Neural crest cell (in vitro differentiated cells): ENCODE measurements around the gene ST7. TPM values are rescaled to one million over a fixed set of nuclear protein-coding genes. Genes with fewer than 3 reads are reported as not detected.
A peak's percentile ranks its signal among the peaks of the same experiment; 100 is the strongest.

Source experiments
- DNase-seq: peaks from one replicate; pipeline ENCODE4 v3.0.0; 2021; ENCODE audit warnings: low read depth, mixed read lengths, low spot score
- H3K27ac Mint-ChIP-seq: one replicate; pipeline ENCODE4 v1.8.0; 2021; ENCODE audit warnings: mild to moderate bottlenecking, mixed read lengths; ENCODE audit not compliant: unreplicated experiment
- H3K27me3 Mint-ChIP-seq: 2 replicates; pipeline ENCODE4 v1.8.0; 2021; ENCODE audit warnings: low read depth, mild to moderate bottlenecking, mixed read lengths
- H3K36me3 Mint-ChIP-seq: 2 replicates; pipeline ENCODE4 v1.8.0; 2021; ENCODE audit warnings: low read depth, mild to moderate bottlenecking, mixed read lengths
- H3K4me1 Mint-ChIP-seq: 2 replicates; pipeline ENCODE4 v1.8.0; 2021; ENCODE audit warnings: mixed read lengths
- H3K4me3 Mint-ChIP-seq: one replicate; pipeline ENCODE4 v1.8.0; 2021; ENCODE audit warnings: mild to moderate bottlenecking, mixed read lengths
- H3K9me3 Mint-ChIP-seq: 2 replicates; pipeline ENCODE4 v1.8.0; 2021; ENCODE audit warnings: mixed read lengths
- total RNA-seq: library from RNA; stranded (reverse); gene quantifications from 2 replicates; pipeline ENCODE4 v1.2.1, GENCODE V29; 2021
- TF ChIP-seq, protein P1 (sequence below): fragments of 200-600 bp; sonication (generic); conservative IDR thresholded peaks from 2 replicates; pipeline ENCODE4 v1.5.0; 2021; ENCODE audit warnings: antibody characterized with exemption, mild to moderate bottlenecking

Gene ST7
- total RNA-seq, 1 donor from 2014 or later, result 22.4 TPM

GRCh38 chr7:116940689-116941370, 12.5 kb upstream of the ST7 start:
- TF ChIP-seq, protein P1, sequence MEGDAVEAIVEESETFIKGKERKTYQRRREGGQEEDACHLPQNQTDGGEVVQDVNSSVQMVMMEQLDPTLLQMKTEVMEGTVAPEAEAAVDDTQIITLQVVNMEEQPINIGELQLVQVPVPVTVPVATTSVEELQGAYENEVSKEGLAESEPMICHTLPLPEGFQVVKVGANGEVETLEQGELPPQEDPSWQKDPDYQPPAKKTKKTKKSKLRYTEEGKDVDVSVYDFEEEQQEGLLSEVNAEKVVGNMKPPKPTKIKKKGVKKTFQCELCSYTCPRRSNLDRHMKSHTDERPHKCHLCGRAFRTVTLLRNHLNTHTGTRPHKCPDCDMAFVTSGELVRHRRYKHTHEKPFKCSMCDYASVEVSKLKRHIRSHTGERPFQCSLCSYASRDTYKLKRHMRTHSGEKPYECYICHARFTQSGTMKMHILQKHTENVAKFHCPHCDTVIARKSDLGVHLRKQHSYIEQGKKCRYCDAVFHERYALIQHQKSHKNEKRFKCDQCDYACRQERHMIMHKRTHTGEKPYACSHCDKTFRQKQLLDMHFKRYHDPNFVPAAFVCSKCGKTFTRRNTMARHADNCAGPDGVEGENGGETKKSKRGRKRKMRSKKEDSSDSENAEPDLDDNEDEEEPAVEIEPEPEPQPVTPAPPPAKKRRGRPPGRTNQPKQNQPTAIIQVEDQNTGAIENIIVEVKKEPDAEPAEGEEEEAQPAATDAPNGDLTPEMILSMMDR, result no peak
- no peaks in the 10 kb centered on the region for H3K9me3 Mint-ChIP-seq
- no peaks in the 10 kb centered on the region for H3K36me3 Mint-ChIP-seq
- no peak overlapping the region for H3K27ac Mint-ChIP-seq
- no peaks in the 10 kb centered on the region for H3K4me1 Mint-ChIP-seq
- H3K27me3 Mint-ChIP-seq, result no peaks in the 10 kb centered on the region
- DNase-seq, result no peak
- no peak overlapping the region for H3K4me3 Mint-ChIP-seq

GRCh38 chr7:116942504-116942903, 10.8 kb upstream of the ST7 start:
- no peak for DNase-seq
- TF ChIP-seq, protein P1, result no peak
- no peak overlapping the region for H3K27ac Mint-ChIP-seq
- no peaks in the 10 kb centered on the region for H3K9me3 Mint-ChIP-seq
- H3K36me3 Mint-ChIP-seq, result no peaks in the 10 kb centered on the region
- no peak overlapping the region for H3K4me3 Mint-ChIP-seq
- H3K27me3 Mint-ChIP-seq, result no peaks in the 10 kb centered on the region
- no peaks in the 10 kb centered on the region for H3K4me1 Mint-ChIP-seq

DNA sequence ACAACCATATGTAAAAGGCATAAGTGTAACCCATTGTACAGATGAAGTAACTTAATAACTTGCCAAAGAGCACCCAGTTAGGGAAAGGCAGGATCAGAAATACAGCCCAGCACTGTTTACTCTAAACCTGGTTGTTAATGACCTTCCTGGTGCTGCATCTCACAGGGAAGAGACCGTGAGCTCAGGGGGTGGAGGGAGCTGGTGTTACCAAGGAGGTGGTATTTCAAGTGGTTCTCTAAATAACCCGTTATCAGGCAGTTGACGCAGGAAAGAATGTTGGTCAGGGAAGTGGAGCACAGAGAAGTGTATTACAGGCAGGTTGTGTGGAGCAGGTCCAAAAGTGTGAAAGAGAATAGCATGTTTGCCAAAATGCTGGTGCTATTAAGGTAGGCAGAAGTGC, 4.4 kb upstream of the ST7 start:
- Mint-ChIP-seq H3K27ac (no peak overlapping the region), H3K36me3 (no peaks in the 10 kb centered on the region), H3K4me1 (peaks cover 14% of the 10 kb centered on the region), H3K4me3 (peak overlapping the region; percentile 58), H3K27me3 (no peaks in the 10 kb centered on the region), H3K9me3 (no peaks in the 10 kb centered on the region)
- DNase-seq, result no peak
- TF ChIP-seq, protein P1, result no peak

- Mint-ChIP-seq H3K27ac (peak overlapping the region; percentile 22), H3K36me3 (peaks cover 3% of the 10 kb centered on the region), H3K4me3 (no peak overlapping the region), H3K9me3 (no peaks in the 10 kb centered on the region), H3K4me1 (peaks cover 25% of the 10 kb centered on the region), H3K27me3 (no peaks in the 10 kb centered on the region)
- DNase-seq, result no peak
- TF ChIP-seq, protein P1, result no peak
Measured at GRCh38 chr7:116949941-116950801, 3.1 kb upstream of the ST7 start.

DNA sequence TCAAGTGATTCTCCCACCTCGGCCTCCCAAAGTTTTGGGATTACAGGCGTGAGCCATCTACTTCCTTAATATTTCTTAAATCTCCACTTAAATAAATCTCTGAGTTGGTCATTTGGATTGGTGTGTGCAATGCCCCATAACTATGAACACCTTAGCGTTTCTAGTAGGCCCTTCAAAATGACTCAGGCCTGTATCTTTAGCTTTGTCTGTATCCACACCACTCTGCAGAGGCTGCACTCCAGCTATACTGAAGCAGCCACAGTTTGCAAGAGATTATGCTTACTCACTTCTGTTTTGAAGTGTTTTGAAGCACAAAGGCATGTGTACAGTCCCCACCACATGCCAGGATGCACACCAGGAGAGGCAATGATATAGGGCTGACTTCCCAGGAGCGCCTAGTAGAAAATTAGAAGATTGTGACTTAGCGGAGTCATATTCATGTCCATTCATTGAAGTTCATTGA, 2.4 kb upstream of the ST7 start:
- Mint-ChIP-seq H3K27ac (peak overlapping the region; percentile 22), H3K4me1 (peaks cover 30% of the 10 kb centered on the region), H3K36me3 (peaks cover 3% of the 10 kb centered on the region), H3K27me3 (no peaks in the 10 kb centered on the region), H3K9me3 (no peaks in the 10 kb centered on the region), H3K4me3 (peak overlapping the region; percentile 44)
- TF ChIP-seq, protein P1, result no peak
- no peak for DNase-seq
